ENCODE data around the gene PLEKHG4B.
"Not testable (repeated sequence)": the region's sequence is repeated elsewhere in the genome, so short reads cannot be mapped to it uniquely, and the experiment has no call there.

The PLEKHG4B gene

GRCh38 chr5:199950-200645 is 108.1 kb downstream of the PLEKHG4B start:
- DNase-seq (ENCODE audit: low read depth): no peak

GRCh38 chr5:200985-201384 is 109.0 kb downstream of the PLEKHG4B start:
- DNase-seq (ENCODE audit: low read depth): no peak

- no peak for DNase-seq (ENCODE audit: low read depth)
These were observed 109.7 kb downstream of the PLEKHG4B start for GRCh38 chr5:201672-202071.

- DNase-seq (ENCODE audit: low read depth): no peak
These were observed 111.4 kb downstream of the PLEKHG4B start for GRCh38 chr5:203246-203930.

- DNase-seq (ENCODE audit: low read depth): no peak
These were observed 112.0 kb downstream of the PLEKHG4B start for GRCh38 chr5:204001-204400.

GRCh38 chr5:204462-204861 is 112.5 kb downstream of the PLEKHG4B start:
- DNase-seq (ENCODE audit: low read depth): no peak

- no peak for DNase-seq (ENCODE audit: low read depth)
These were observed 113.2 kb downstream of the PLEKHG4B start for GRCh38 chr5:204966-205670.

- DNase-seq (ENCODE audit: low read depth): no peak
These were observed 114.4 kb downstream of the PLEKHG4B start for GRCh38 chr5:206406-206805.

- no peak for DNase-seq (ENCODE audit: low read depth)
These were observed 115.1 kb downstream of the PLEKHG4B start for GRCh38 chr5:206927-207536.

- DNase-seq (ENCODE audit: low read depth): no peak
These were observed 115.6 kb downstream of the PLEKHG4B start for GRCh38 chr5:207599-207998.

- no peak for DNase-seq (ENCODE audit: low read depth)
These were observed 116.6 kb downstream of the PLEKHG4B start for GRCh38 chr5:208449-209114.

- no peak for DNase-seq (ENCODE audit: low read depth)
These were observed 121.9 kb downstream of the PLEKHG4B start for GRCh38 chr5:213803-214395.

- DNase-seq (ENCODE audit: low read depth): not testable (repeated sequence)
These were observed 123.3 kb downstream of the PLEKHG4B start for GRCh38 chr5:215256-215655.

GRCh38 chr5:216076-216475 is 124.1 kb downstream of the PLEKHG4B start:
- not testable (repeated sequence) for DNase-seq (ENCODE audit: low read depth)

GRCh38 chr5:217494-218456 is 125.8 kb downstream of the PLEKHG4B start, which contains the start of the genes CCDC127 and SDHA:
CCDC127 (minus strand) TSS chr5:218153; CDS start chr5:216849, 1,304 bp downstream.
SDHA (plus strand) TSS chr5:218320; CDS start chr5:218356, 36 bp downstream.
- DNase-seq (ENCODE audit: low read depth): peak; percentile 86

- no peak for DNase-seq (ENCODE audit: low read depth)
These were observed 126.7 kb downstream of the PLEKHG4B start for GRCh38 chr5:218457-219291.

GRCh38 chr5:219460-219863 is 127.5 kb downstream of the PLEKHG4B start:
- DNase-seq (ENCODE audit: low read depth): peak; percentile 30

- no peak for DNase-seq (ENCODE audit: low read depth)
These were observed 128.0 kb downstream of the PLEKHG4B start for GRCh38 chr5:219991-220390.

Data from fibroblast of gingiva (primary cell).